ENCODE measurements around the gene C11orf98. TPM values are rescaled to one million over a fixed set of nuclear protein-coding genes. Genes with fewer than 3 reads are reported as not detected.

The C11orf98 gene
- total and polyA plus RNA-seq, 2 donors (not counting 1 experiment from before 2014, with no cell fraction given) = 41.5 to 48.1 TPM

- intact Hi-C loops (cut with micrococcal nuclease) = no loop called here
- CTCF ChIA-PET = interaction anchor here (1.6 kb wide), 1 partner anchor 15 kb away, joined by 3 read pairs; no protein-coding TSS in a partner anchor
Measured at GRCh38 chr11:62688491-62688890, 23.5 kb upstream of the C11orf98 start.

More at GRCh38 chr11:62688491-62688890, 23.5 kb upstream of the C11orf98 start:
- H3K4me3 ChIP-seq (ENCODE audit: control extremely low read depth in 1 of 5, extremely low read depth in 1 of 5, insufficient read depth in 1 of 5, low read depth in 2 of 5, low read length in 4 of 5) = no peak overlapping the region
- no peak overlapping the region for H2AFZ ChIP-seq (ENCODE audit: insufficient read depth, low read depth, low read length, poor library complexity, severe bottlenecking)
- H3K27ac ChIP-seq (ENCODE audit: low read length in 2 of 2) = no peak overlapping the region
- H3K9me3 ChIP-seq (ENCODE audit: control extremely low read depth in 1 of 3, control insufficient read depth in 2 of 3, insufficient read depth in 1 of 3, low read length in 2 of 3) = no peaks in the 10 kb centered on the region
- peaks cover 0 to 18% of the 10 kb centered on the region in 2 experiments for H3K36me3 ChIP-seq (replicated peaks in 1 of 2; ENCODE audit: control extremely low read depth in 1 of 2, control insufficient read depth in 1 of 2, extremely low read depth in 1 of 2, insufficient read depth in 2 of 2, low read length in 1 of 2)
- Mint-ChIP-seq H3K4me3 (no peak overlapping the region), H3K27ac (no peak overlapping the region), H3K4me1 (no peaks in the 10 kb centered on the region), H3K9me3 (ENCODE audit: insufficient read depth) (no peaks in the 10 kb centered on the region), H3K27me3 (peaks cover 4% of the 10 kb centered on the region)
- POLR2A ChIA-PET = no interaction called here
- no peak for TF ChIP-seq EZH2 (IDR thresholded peaks at IDR 0.05; ENCODE audit: borderline replicate concordance, insufficient read depth, low read depth, low read length, poor library complexity, severe bottlenecking)
- no peak for TF ChIP-seq CTCF (IDR thresholded peaks at IDR 0.05)
- no peak overlapping the region for H3K4me2 ChIP-seq (replicated peaks; ENCODE audit: low read depth, low read length, poor library complexity, severe bottlenecking)
- ATAC-seq (ENCODE audit: low read depth) (no peak), DNase-seq (no peak)
- H4K20me1 ChIP-seq (ENCODE audit: control insufficient read depth, insufficient read depth, low read length, poor library complexity, severe bottlenecking) = no peaks in the 10 kb centered on the region
- H3K27me3 ChIP-seq (replicated peaks in 1 of 4; ENCODE audit: control extremely low read depth in 1 of 4, control insufficient read depth in 3 of 4, insufficient read depth in 4 of 4, low read length in 3 of 4) = peaks cover 0 to 17% (median 6%) of the 10 kb centered on the region in 4 experiments
- H3K79me2 ChIP-seq (ENCODE audit: control insufficient read depth, insufficient read depth, low read length) = no peaks in the 10 kb centered on the region
- peaks cover 3 to 4% of the 10 kb centered on the region in 2 donors for H3K4me1 ChIP-seq (ENCODE audit: control insufficient read depth in 2 of 2, insufficient read depth in 2 of 2, low read length in 2 of 2)
- H3K9ac ChIP-seq (ENCODE audit: low read length) = no peak overlapping the region
- WGBS (ENCODE audit: insufficient coverage) = no CpG with 5 or more reads among the region's 1 CpG
